HepG2 (cell line): ENCODE data around the gene GSK3B. TPM values are rescaled to one million over a fixed set of nuclear protein-coding genes. Genes with fewer than 3 reads are reported as not detected.

ENCODE experiments used
- ATF5 ChIP-seq: sonication (generic); formaldehyde crosslinking; IDR thresholded peaks from 2 replicates; pipeline ENCODE4 v1.4.0; 2020; ENCODE audit warnings: mild to moderate bottlenecking, low read depth, missing genetic modification reagents
- ZBTB10 ChIP-seq: sonication (generic); formaldehyde crosslinking; IDR thresholded peaks from 2 replicates; pipeline ENCODE4 v1.4.0; 2020; ENCODE audit warnings: missing genetic modification reagents, borderline replicate concordance
- ZBTB38 ChIP-seq: sonication (generic); formaldehyde crosslinking; IDR thresholded peaks from 2 replicates; pipeline ENCODE4 v1.5.1; 2020; ENCODE audit warnings: mild to moderate bottlenecking, missing genetic modification reagents
- polyA plus RNA-seq, 8 experiments: library from polyadenylated mRNA; depleted of rRNA in 3 of 8; stranded (reverse) in 7 of 8; unstranded in 1 of 8; fragments of >200 nt; fragmentation: Illumina TruSeq in 4 of 8; extraction: Trizol in 4 of 8; gene quantifications; 2 replicates each; pipeline versions ENCODE4 v1.2.1 to v1.2.3, GENCODE V29; 2011 to 2016; ENCODE audit warnings: low read depth in 4 of 8, missing spikeins in 1 of 8, mixed read lengths in 1 of 8; ENCODE audit not compliant: insufficient read depth in 1 of 8
- total RNA-seq, 5 experiments: library from RNA; depleted of rRNA; stranded (reverse); fragments of >200 nt; fragmentation: Illumina TruSeq; extraction: Trizol; gene quantifications; 2 replicates each; pipeline ENCODE4 v1.2.3, GENCODE V29; 2016; ENCODE audit warnings: low read depth in 1 of 5
- TF ChIP-seq, protein P1 (sequence below): sonication (generic); formaldehyde crosslinking; IDR thresholded peaks from 2 replicates; pipeline ENCODE4 v1.4.0; 2020; ENCODE audit warnings: missing genetic modification reagents, borderline replicate concordance
- TF ChIP-seq, protein P2 (sequence below): sonication (generic); formaldehyde crosslinking; IDR thresholded peaks from 2 replicates; pipeline ENCODE4 v1.5.0; 2020; ENCODE audit warnings: mild to moderate bottlenecking, missing genetic modification reagents, borderline replicate concordance

The GSK3B gene
- total and polyA plus RNA-seq, 2 of the 13 experiments (the other 11 are each of a cell fraction or from before 2014, with no cell fraction given): 22.3 to 30.1 TPM

DNA sequence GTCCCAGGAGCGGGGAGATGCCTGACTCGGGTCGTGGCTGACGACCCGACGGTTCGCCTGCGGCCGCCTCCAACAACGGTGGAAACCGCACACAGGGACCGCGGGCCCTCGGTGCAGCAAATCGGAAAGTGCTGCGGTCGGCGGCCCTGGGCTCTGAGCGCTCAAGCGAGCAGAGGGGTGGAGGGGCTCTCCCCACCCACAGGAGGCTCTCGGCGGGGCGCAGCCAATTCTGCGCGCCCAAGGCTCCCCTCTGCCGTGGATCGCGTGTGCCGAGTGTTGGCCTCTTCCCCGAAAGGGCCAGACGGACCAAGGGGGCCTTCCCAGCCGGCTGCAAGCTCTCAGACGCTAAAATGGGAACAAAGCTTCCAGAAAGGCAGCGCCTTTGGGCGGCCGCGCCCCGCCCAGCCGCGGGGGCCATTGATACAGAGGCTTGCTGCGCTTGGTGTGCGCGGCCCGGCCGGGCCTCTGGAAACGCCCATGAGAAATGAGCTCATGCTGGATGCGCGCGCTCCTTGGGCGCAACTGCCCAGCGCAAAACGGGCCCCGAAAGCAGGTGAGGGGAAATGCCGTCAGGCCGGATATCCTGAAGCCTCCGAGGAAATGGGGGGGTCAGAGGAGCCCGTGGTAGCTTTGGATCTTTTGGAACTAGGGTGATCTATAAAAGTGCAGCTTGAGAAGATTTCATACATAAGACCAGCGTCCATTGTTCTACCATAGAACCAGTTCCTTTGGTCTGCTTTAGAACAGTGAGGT lies 1.2 kb upstream of the GSK3B start (continued):
- TF ChIP-seq ZBTB10: peak; percentile 76
- TF ChIP-seq, protein P1, sequence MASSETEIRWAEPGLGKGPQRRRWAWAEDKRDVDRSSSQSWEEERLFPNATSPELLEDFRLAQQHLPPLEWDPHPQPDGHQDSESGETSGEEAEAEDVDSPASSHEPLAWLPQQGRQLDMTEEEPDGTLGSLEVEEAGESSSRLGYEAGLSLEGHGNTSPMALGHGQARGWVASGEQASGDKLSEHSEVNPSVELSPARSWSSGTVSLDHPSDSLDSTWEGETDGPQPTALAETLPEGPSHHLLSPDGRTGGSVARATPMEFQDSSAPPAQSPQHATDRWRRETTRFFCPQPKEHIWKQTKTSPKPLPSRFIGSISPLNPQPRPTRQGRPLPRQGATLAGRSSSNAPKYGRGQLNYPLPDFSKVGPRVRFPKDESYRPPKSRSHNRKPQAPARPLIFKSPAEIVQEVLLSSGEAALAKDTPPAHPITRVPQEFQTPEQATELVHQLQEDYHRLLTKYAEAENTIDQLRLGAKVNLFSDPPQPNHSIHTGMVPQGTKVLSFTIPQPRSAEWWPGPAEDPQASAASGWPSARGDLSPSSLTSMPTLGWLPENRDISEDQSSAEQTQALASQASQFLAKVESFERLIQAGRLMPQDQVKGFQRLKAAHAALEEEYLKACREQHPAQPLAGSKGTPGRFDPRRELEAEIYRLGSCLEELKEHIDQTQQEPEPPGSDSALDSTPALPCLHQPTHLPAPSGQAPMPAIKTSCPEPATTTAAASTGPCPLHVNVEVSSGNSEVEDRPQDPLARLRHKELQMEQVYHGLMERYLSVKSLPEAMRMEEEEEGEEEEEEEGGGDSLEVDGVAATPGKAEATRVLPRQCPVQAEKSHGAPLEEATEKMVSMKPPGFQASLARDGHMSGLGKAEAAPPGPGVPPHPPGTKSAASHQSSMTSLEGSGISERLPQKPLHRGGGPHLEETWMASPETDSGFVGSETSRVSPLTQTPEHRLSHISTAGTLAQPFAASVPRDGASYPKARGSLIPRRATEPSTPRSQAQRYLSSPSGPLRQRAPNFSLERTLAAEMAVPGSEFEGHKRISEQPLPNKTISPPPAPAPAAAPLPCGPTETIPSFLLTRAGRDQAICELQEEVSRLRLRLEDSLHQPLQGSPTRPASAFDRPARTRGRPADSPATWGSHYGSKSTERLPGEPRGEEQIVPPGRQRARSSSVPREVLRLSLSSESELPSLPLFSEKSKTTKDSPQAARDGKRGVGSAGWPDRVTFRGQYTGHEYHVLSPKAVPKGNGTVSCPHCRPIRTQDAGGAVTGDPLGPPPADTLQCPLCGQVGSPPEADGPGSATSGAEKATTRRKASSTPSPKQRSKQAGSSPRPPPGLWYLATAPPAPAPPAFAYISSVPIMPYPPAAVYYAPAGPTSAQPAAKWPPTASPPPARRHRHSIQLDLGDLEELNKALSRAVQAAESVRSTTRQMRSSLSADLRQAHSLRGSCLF: peak; percentile 86; the same call in 1 of the 2 replicates
- TF ChIP-seq ATF5 (CRISPR knock-in tag): peak; percentile 81; the same call in 1 of the 2 replicates
- no peak; the same call in 1 of the 2 replicates for TF ChIP-seq ZBTB38 (CRISPR knock-in tag)
- TF ChIP-seq, protein P2, sequence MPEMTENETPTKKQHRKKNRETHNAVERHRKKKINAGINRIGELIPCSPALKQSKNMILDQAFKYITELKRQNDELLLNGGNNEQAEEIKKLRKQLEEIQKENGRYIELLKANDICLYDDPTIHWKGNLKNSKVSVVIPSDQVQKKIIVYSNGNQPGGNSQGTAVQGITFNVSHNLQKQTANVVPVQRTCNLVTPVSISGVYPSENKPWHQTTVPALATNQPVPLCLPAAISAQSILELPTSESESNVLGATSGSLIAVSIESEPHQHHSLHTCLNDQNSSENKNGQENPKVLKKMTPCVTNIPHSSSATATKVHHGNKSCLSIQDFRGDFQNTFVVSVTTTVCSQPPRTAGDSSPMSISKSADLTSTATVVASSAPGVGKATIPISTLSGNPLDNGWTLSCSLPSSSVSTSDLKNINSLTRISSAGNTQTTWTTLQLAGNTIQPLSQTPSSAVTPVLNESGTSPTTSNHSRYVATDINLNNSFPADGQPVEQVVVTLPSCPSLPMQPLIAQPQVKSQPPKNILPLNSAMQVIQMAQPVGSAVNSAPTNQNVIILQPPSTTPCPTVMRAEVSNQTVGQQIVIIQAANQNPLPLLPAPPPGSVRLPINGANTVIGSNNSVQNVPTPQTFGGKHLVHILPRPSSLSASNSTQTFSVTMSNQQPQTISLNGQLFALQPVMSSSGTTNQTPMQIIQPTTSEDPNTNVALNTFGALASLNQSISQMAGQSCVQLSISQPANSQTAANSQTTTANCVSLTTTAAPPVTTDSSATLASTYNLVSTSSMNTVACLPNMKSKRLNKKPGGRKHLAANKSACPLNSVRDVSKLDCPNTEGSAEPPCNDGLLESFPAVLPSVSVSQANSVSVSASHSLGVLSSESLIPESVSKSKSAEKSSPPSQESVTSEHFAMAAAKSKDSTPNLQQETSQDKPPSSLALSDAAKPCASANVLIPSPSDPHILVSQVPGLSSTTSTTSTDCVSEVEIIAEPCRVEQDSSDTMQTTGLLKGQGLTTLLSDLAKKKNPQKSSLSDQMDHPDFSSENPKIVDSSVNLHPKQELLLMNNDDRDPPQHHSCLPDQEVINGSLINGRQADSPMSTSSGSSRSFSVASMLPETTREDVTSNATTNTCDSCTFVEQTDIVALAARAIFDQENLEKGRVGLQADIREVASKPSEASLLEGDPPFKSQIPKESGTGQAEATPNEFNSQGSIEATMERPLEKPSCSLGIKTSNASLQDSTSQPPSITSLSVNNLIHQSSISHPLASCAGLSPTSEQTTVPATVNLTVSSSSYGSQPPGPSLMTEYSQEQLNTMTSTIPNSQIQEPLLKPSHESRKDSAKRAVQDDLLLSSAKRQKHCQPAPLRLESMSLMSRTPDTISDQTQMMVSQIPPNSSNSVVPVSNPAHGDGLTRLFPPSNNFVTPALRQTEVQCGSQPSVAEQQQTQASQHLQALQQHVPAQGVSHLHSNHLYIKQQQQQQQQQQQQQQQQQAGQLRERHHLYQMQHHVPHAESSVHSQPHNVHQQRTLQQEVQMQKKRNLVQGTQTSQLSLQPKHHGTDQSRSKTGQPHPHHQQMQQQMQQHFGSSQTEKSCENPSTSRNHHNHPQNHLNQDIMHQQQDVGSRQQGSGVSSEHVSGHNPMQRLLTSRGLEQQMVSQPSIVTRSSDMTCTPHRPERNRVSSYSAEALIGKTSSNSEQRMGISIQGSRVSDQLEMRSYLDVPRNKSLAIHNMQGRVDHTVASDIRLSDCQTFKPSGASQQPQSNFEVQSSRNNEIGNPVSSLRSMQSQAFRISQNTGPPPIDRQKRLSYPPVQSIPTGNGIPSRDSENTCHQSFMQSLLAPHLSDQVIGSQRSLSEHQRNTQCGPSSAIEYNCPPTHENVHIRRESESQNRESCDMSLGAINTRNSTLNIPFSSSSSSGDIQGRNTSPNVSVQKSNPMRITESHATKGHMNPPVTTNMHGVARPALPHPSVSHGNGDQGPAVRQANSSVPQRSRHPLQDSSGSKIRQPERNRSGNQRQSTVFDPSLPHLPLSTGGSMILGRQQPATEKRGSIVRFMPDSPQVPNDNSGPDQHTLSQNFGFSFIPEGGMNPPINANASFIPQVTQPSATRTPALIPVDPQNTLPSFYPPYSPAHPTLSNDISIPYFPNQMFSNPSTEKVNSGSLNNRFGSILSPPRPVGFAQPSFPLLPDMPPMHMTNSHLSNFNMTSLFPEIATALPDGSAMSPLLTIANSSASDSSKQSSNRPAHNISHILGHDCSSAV (CRISPR knock-in tag): no peak
